UCSD-AML1 (cell line): Measurements from ENCODE around the gene HGD.
A peak's percentile ranks its signal among the peaks of the same experiment; 100 is the strongest.

Source experiments
- DNase-seq: peaks from one replicate; lab custom pipeline; 2025; ENCODE audit not compliant: unreplicated experiment; lab: John Stamatoyannopoulos, UW

The HGD gene

DNA sequence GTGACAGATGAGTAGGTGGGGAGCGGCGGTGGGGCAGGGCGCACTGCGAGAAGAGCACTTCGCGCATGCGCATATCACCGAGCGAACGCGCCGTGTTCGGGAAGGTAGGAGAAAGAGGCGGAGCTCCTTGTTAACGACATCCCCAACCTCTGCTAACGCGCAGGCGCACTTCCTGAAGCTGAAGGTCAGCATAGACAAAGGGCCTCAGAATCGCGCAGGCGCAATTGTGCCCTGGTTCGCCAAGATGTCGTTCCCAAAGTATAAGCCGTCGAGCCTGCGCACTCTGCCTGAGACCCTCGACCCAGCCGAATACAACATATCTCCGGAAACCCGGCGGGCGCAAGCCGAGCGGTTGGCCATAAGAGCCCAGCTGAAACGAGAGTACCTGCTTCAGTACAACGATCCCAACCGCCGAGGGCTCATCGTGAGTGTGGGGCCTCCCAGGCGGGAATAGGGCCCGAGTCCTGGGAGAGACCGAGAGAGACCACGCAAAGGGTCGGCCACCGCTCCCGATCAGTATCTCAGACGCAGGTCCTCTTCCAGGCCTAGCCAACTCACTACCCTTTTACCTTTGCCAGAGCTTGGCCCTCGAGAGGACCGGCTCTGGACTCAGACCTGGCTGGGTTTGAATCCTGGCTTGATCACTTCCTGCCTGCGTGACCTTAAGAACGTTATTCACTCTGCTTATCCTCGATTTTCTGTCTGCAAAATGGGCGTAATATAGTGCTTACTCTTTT, 85.8 kb downstream of the HGD start, which contains the start of gene NDUFB4:
NDUFB4 (plus strand) TSS at position 221 of the 737 bp plus-strand sequence; CDS start at position 245, 24 bp downstream.
- peak; percentile 97 for DNase-seq

DNA sequence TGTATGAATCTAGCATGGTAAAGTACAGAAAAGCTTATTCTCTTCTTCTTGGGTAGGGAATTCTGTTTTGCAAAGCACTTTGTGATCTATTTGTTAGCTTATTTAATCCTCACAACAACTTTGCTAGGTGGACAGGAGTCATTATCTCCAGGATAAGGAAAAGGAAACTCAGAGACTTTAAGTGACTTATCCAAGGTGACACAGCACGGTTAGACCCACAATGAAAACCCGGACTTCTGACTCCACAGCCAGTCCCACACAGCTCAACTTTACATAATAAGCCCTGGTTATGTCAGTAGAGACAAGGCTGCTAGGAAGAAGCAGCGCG, 86.3 kb downstream of the HGD start:
- no peak for DNase-seq

- DNase-seq: no peak
Measured at GRCh38 chr3:120587332-120587975, 94.6 kb downstream of the HGD start.
